ENCODE data around the gene FBRSL1. TPM values are rescaled to one million over a fixed set of nuclear protein-coding genes. Genes with fewer than 3 reads are reported as not detected.

FBRSL1 gene
- total RNA-seq: 11.6 and 14.1 TPM in 2 replicates

GRCh38 chr12:132489602-132490266 lies at the start of gene FBRSL1:
Gene FBRSL1 (plus strand): TSS chr12:132490151.

Other genes with a start within 250 kb of the FBRSL1 start
- gene GALNT9, start 160.6 kb upstream of the FBRSL1 start, total RNA-seq: 2.1 TPM in 1 of 2 replicates, not detected in the other
- not detected in 2 replicates for gene LRCOL1, start 120.4 kb downstream of the FBRSL1 start, total RNA-seq
- not detected in 2 replicates for gene P2RX2, start 128.6 kb downstream of the FBRSL1 start, total RNA-seq
- gene POLE, start 197.2 kb downstream of the FBRSL1 start, total RNA-seq: 15.5 and 21.3 TPM in 2 replicates
- gene PXMP2, start 197.4 kb downstream of the FBRSL1 start, total RNA-seq: 39.2 and 40.0 TPM in 2 replicates
- gene PGAM5, start 220.7 kb downstream of the FBRSL1 start, total RNA-seq: 39.7 and 54.0 TPM in 2 replicates